Trophoblast cell (in vitro differentiated cells and primary cell): ENCODE data around the gene TRIM41.
A peak's percentile ranks its signal among the peaks of the same experiment; 100 is the strongest.
"Not testable (repeated sequence)": the region's sequence is repeated elsewhere in the genome, so short reads cannot be mapped to it uniquely, and the experiment has no call there.

Experiments
- DNase-seq, 2 donors: peaks; one replicate each; pipeline ENCODE4 v3.0.0-alpha.2; 2016
- H2AFZ ChIP-seq: 2 replicates; pipeline ENCODE4 v1.6.1; 2013; ENCODE audit warnings: low read length, moderate library complexity, mild to moderate bottlenecking; ENCODE audit not compliant: insufficient read depth, poor library complexity
- H2AK5ac ChIP-seq: 2 replicates; pipeline ENCODE4 v1.6.1; 2013; ENCODE audit warnings: mild to moderate bottlenecking, low read length
- H2BK120ac ChIP-seq: 2 replicates; pipeline ENCODE4 v1.6.1; 2013; ENCODE audit warnings: low read length, mild to moderate bottlenecking, moderate library complexity; ENCODE audit not compliant: insufficient read depth, poor library complexity
- H2BK12ac ChIP-seq: 2 replicates; pipeline ENCODE4 v1.6.1; 2013; ENCODE audit warnings: mild to moderate bottlenecking, low read length, moderate library complexity
- H2BK5ac ChIP-seq: 2 replicates; pipeline ENCODE4 v1.6.1; 2013; ENCODE audit warnings: low read length, low read depth, moderate library complexity, mild to moderate bottlenecking; ENCODE audit not compliant: poor library complexity
- H3K14ac ChIP-seq: 2 replicates; pipeline ENCODE4 v1.6.1; 2013; ENCODE audit warnings: mild to moderate bottlenecking, low read length
- H3K18ac ChIP-seq: 2 replicates; pipeline ENCODE4 v1.6.1; 2013; ENCODE audit warnings: mild to moderate bottlenecking, low read length
- H3K23ac ChIP-seq: 2 replicates; pipeline ENCODE4 v1.6.1; 2013; ENCODE audit warnings: low read length
- H3K27ac ChIP-seq: 2 replicates; pipeline ENCODE4 v1.5.1; 2013; ENCODE audit warnings: low read depth, mild to moderate bottlenecking, inconsistent platforms, low read length, moderate library complexity
- H3K27me3 ChIP-seq: 2 replicates; pipeline ENCODE4 v1.6.1; 2013; ENCODE audit warnings: inconsistent platforms, mild to moderate bottlenecking, low read length, moderate library complexity; ENCODE audit not compliant: insufficient read depth
- H3K36me3 ChIP-seq, 2 experiments: 1 replicate in 1 of 2; 2 replicates in 1 of 2; pipeline ENCODE4 v1.6.1; 2013; ENCODE audit warnings: low read length in 2 of 2, mild to moderate bottlenecking in 2 of 2, moderate library complexity in 1 of 2; ENCODE audit not compliant: insufficient read depth in 2 of 2, control insufficient read depth in 1 of 2
- H3K4ac ChIP-seq: 2 replicates; pipeline ENCODE4 v1.6.1; 2013; ENCODE audit warnings: low read depth, mild to moderate bottlenecking, low read length, moderate library complexity
- H3K4me1 ChIP-seq, 2 experiments: 1 replicate in 1 of 2; 2 replicates in 1 of 2; pipeline ENCODE4 v1.6.1; 2013; ENCODE audit warnings: low read length in 2 of 2, mild to moderate bottlenecking in 2 of 2, moderate library complexity in 1 of 2; ENCODE audit not compliant: insufficient read depth in 2 of 2, control insufficient read depth in 1 of 2
- H3K4me2 ChIP-seq: 2 replicates; pipeline ENCODE4 v1.6.1; 2013; ENCODE audit warnings: inconsistent platforms, mild to moderate bottlenecking, low read length, moderate library complexity
- H3K4me3 ChIP-seq: 2 replicates; pipeline ENCODE4 v1.5.1; 2013; ENCODE audit warnings: mild to moderate bottlenecking, low read depth, low read length, inconsistent platforms
- H3K79me1 ChIP-seq: one replicate; pipeline ENCODE4 v1.6.1; 2013; ENCODE audit warnings: low read length
- H3K79me2 ChIP-seq: 2 replicates; pipeline ENCODE4 v1.6.1; 2013; ENCODE audit warnings: low read length, mild to moderate bottlenecking; ENCODE audit not compliant: control insufficient read depth, insufficient read depth, poor library complexity
- H3K9ac ChIP-seq: 2 replicates; pipeline ENCODE4 v1.6.1; 2013; ENCODE audit warnings: mild to moderate bottlenecking, low read length
- H3K9me3 ChIP-seq: 2 replicates; pipeline ENCODE4 v1.6.1; 2013; ENCODE audit warnings: low read depth, mild to moderate bottlenecking, control low read depth, inconsistent platforms, low read length; ENCODE audit not compliant: insufficient read depth
- H4K12ac ChIP-seq: 2 replicates; pipeline ENCODE4 v1.6.1; 2013; ENCODE audit warnings: low read depth, mild to moderate bottlenecking, low read length, moderate library complexity
- H4K8ac ChIP-seq: 2 replicates; pipeline ENCODE4 v1.6.1; 2013; ENCODE audit warnings: low read depth, mild to moderate bottlenecking, low read length, moderate library complexity
- H4K91ac ChIP-seq: one replicate; pipeline ENCODE4 v1.6.1; 2013; ENCODE audit warnings: low read depth, mild to moderate bottlenecking, low read length, moderate library complexity
- WGBS: extraction: QIAGEN DNeasy Blood & Tissue Kit; methylation state at CpG from one replicate; pipeline ENCODE4 v1.1.7; 2013; ENCODE audit warnings: missing lambda C conversion rate; ENCODE audit not compliant: insufficient read length, insufficient coverage; ENCODE audit errors: extremely low coverage; 5-methylcytosine and 5-hydroxymethylcytosine counted together

Gene TRIM41

GRCh38 chr5:181281077-181281983 lies 58.2 kb downstream of the TRIM41 start:
- DNase-seq, result peak; percentile 87 to 95
- Histone ChIP-seq H4K91ac (peak overlapping the region; percentile 86), H3K4me3 (peak overlapping the region; percentile 92), H3K79me1 (peaks cover 3% of the 10 kb centered on the region), H3K23ac (no peak overlapping the region), H3K79me2 (peaks cover 8% of the 10 kb centered on the region), H2BK120ac (peak overlapping the region; percentile 29), H4K12ac (peak overlapping the region; percentile 13), H3K36me3 (peaks cover 19 to 22% of the 10 kb centered on the region in 2 experiments), H3K18ac (peak overlapping the region; percentile 66), H3K14ac (peak overlapping the region; percentile 58), H3K9ac (peak overlapping the region; percentile 88), H4K8ac (peak overlapping the region; percentile 87), H3K27me3 (no peaks in the 10 kb centered on the region), H2AK5ac (no peak overlapping the region), H3K4me2 (peak overlapping the region; percentile 90), H2BK5ac (peak overlapping the region; percentile 85), H3K4me1 (peaks cover 0 to 10% of the 10 kb centered on the region in 2 experiments), H2AFZ (peak overlapping the region; percentile 83), H3K27ac (peak overlapping the region; percentile 87), H3K9me3 (no peaks in the 10 kb centered on the region), H2BK12ac (no peak overlapping the region), H3K4ac (no peak overlapping the region)
- no CpG with 5 or more reads among the region's 40 CpGs for WGBS

- H3K79me2 ChIP-seq, result peaks cover 8% of the 10 kb centered on the region
- peaks cover 24 to 28% of the 10 kb centered on the region in 2 experiments for H3K36me3 ChIP-seq
- H2AK5ac ChIP-seq, result no peak overlapping the region
- peaks cover 3% of the 10 kb centered on the region for H3K79me1 ChIP-seq
- no peak overlapping the region for H2AFZ ChIP-seq
- H3K4me2 ChIP-seq, result peak overlapping the region; percentile 90
- H2BK120ac ChIP-seq, result no peak overlapping the region
- no peak overlapping the region for H4K12ac ChIP-seq
- H3K27me3 ChIP-seq, result no peaks in the 10 kb centered on the region
- H2BK5ac ChIP-seq, result no peak overlapping the region
- H3K23ac ChIP-seq, result no peak overlapping the region
- no peak overlapping the region for H4K8ac ChIP-seq
- H3K18ac ChIP-seq, result no peak overlapping the region
- H3K9me3 ChIP-seq, result no peaks in the 10 kb centered on the region
- H3K14ac ChIP-seq, result no peak overlapping the region
- WGBS, result no CpG with 5 or more reads among the region's 18 CpGs
- H3K9ac ChIP-seq, result peak overlapping the region; percentile 73
- no peak overlapping the region for H2BK12ac ChIP-seq
- H4K91ac ChIP-seq, result no peak overlapping the region
- H3K27ac ChIP-seq, result no peak overlapping the region
- H3K4me1 ChIP-seq, result peaks cover 0 to 10% of the 10 kb centered on the region in 2 experiments
- no peak overlapping the region for H3K4ac ChIP-seq
- peak overlapping the region; percentile 92 for H3K4me3 ChIP-seq
- DNase-seq, result no peak
Measured at GRCh38 chr5:181281984-181282316, 58.9 kb downstream of the TRIM41 start.

DNA sequence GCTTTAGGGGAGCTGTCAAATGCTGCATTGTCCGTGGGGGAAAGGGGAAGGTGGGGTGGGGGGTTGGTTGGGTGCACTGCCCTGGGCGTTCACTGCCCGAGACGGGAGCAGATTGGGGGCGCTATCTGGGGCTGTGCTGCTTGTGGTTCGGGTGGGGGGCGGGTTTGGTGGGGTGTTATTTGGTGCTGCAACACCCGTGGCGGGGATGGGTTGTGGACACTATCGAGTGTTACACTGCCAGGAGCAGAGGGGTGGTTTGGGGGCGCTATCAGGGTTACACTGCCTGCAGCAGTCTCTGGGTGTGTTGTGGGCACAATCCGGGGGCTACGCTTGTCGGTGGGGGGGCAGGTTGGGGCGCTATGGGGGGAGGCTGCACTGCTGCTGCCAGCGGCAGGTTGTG lies 59.3 kb downstream of the TRIM41 start:
- Histone ChIP-seq H3K4me2 (peak overlapping the region; percentile 90), H3K36me3 (peaks cover 24 to 28% of the 10 kb centered on the region in 2 experiments), H3K4me3 (peak overlapping the region; percentile 92)
- not testable (repeated sequence) for H3K79me1 ChIP-seq, H4K8ac ChIP-seq, H3K9ac ChIP-seq, H4K12ac ChIP-seq, H3K18ac ChIP-seq, H4K91ac ChIP-seq, H3K79me2 ChIP-seq, H3K14ac ChIP-seq, H2BK12ac ChIP-seq, H3K27ac ChIP-seq, H3K4ac ChIP-seq, H3K27me3 ChIP-seq, H2BK120ac ChIP-seq, H2AK5ac ChIP-seq, H2AFZ ChIP-seq, H3K23ac ChIP-seq, H3K9me3 ChIP-seq, H3K4me1 ChIP-seq, DNase-seq, H2BK5ac ChIP-seq
- no CpG with 5 or more reads among the region's 16 CpGs for whole genome bisulfite sequencing

- H3K23ac ChIP-seq, result no peak overlapping the region
- no peak overlapping the region for H2BK12ac ChIP-seq
- no peak overlapping the region for H4K12ac ChIP-seq
- no peak overlapping the region for H3K18ac ChIP-seq
- no peak overlapping the region for H4K91ac ChIP-seq
- no peak overlapping the region for H3K4me3 ChIP-seq
- H3K79me1 ChIP-seq, result peaks cover 3% of the 10 kb centered on the region
- H3K27ac ChIP-seq, result no peak overlapping the region
- H3K79me2 ChIP-seq, result peaks cover 8% of the 10 kb centered on the region
- no peak for DNase-seq
- H3K9me3 ChIP-seq, result no peaks in the 10 kb centered on the region
- H3K4me1 ChIP-seq, result peaks cover 0 to 10% of the 10 kb centered on the region in 2 experiments
- no peak overlapping the region for H2AFZ ChIP-seq
- H4K8ac ChIP-seq, result no peak overlapping the region
- no peak overlapping the region for H3K9ac ChIP-seq
- H3K27me3 ChIP-seq, result no peaks in the 10 kb centered on the region
- no peak overlapping the region for H3K14ac ChIP-seq
- H2BK5ac ChIP-seq, result no peak overlapping the region
- no peak overlapping the region for H2AK5ac ChIP-seq
- H2BK120ac ChIP-seq, result no peak overlapping the region
- H3K36me3 ChIP-seq, result peaks cover 24 to 28% of the 10 kb centered on the region in 2 experiments
- no peak overlapping the region for H3K4ac ChIP-seq
- H3K4me2 ChIP-seq, result no peak overlapping the region
- no CpG with 5 or more reads among the region's 7 CpGs for WGBS
Measured at GRCh38 chr5:181282874-181283273, 59.8 kb downstream of the TRIM41 start.
